SK-N-MC (cell line): ENCODE measurements around the gene TKTL1.

Experiments used
- EZH2 ChIP-seq: fragments of 200-600 bp; sonication (generic); IDR thresholded peaks from one replicate; pipeline ENCODE4 v1.6.1; 2017; ENCODE audit warnings: antibody characterized with exemption
- FOXP2 ChIP-seq: optimal IDR thresholded peaks from 2 replicates; pipeline ENCODE3; 2011; ENCODE audit warnings: mild to moderate bottlenecking, moderate library complexity; ENCODE audit not compliant: insufficient read depth; ENCODE audit errors: extremely low read length, control extremely low read depth
- POLR2AphosphoS5 ChIP-seq: IDR thresholded peaks from 2 replicates; pipeline ENCODE4 v1.6.1; 2012; ENCODE audit warnings: mild to moderate bottlenecking, low read depth, low read length, borderline replicate concordance

- TF ChIP-seq POLR2AphosphoS5 = no peak; the same call in 1 of the 2 replicates
- TF ChIP-seq EZH2 = no peak
- no peak for TF ChIP-seq FOXP2
These were observed 55.0 kb downstream of the TKTL1 start for GRCh38 chrX:154350429-154351182.
